Common myeloid progenitor, CD34-positive (primary cell): ENCODE results near the gene DTD1.

ENCODE experiments used
- CTCF ChIA-PET: fragments of 350-600 bp; sonication (Branson Sonifier 250); formaldehyde crosslinking; loops from one replicate; lab custom pipeline; 2021; ENCODE audit warnings: antibody characterized with exemption; lab: Charles Lee
- POLR2A ChIA-PET: fragments of 350-600 bp; sonication (Branson Sonifier 250); formaldehyde crosslinking; loops from one replicate; lab custom pipeline; 2021; ENCODE audit warnings: antibody characterized with exemption; lab: Charles Lee
- DNase-seq, 3 donors: peaks; one replicate each; pipeline versions ENCODE4 v3.0.0 to v3.0.0-alpha.2; 2013
- H3K27ac ChIP-seq, 2 experiments: 1 replicate in 1 of 2; 2 replicates in 1 of 2; pipeline ENCODE4 v1.7.0; 2013; ENCODE audit warnings: inconsistent platforms in 2 of 2, low read length in 2 of 2, mild to moderate bottlenecking in 2 of 2, low read depth in 1 of 2, moderate library complexity in 1 of 2; ENCODE audit not compliant: severe bottlenecking in 2 of 2, insufficient read depth in 1 of 2, poor library complexity in 1 of 2
- H3K27me3 ChIP-seq, 5 experiments: replicated peaks in 2 of 5; 1 replicate in 3 of 5; 2 replicates in 2 of 5; pipeline versions ENCODE4 v1.6.1 to v1.7.0; 2013; ENCODE audit warnings: low read length in 4 of 5, mild to moderate bottlenecking in 2 of 5, moderate library complexity in 2 of 5, inconsistent platforms in 1 of 5; ENCODE audit not compliant: insufficient read depth in 5 of 5, control insufficient read depth in 4 of 5
- H3K36me3 ChIP-seq, 4 experiments: 1 replicate in 2 of 4; 2 replicates in 2 of 4; pipeline versions ENCODE4 v1.6.1 to v1.7.0; 2013; ENCODE audit warnings: low read length in 3 of 4, control low read depth in 1 of 4, mild to moderate bottlenecking in 1 of 4; ENCODE audit not compliant: control insufficient read depth in 4 of 4, insufficient read depth in 4 of 4
- H3K4me1 ChIP-seq, 4 experiments: 1 replicate in 3 of 4; 2 replicates in 1 of 4; pipeline versions ENCODE4 v1.6.1 to v1.7.1; 2013; ENCODE audit warnings: low read length in 3 of 4, mild to moderate bottlenecking in 3 of 4, control low read depth in 1 of 4, inconsistent platforms in 1 of 4, moderate library complexity in 1 of 4; ENCODE audit not compliant: control insufficient read depth in 4 of 4, insufficient read depth in 4 of 4; ENCODE audit errors: control extremely low read depth in 1 of 4
- H3K4me3 ChIP-seq, 7 experiments: 1 replicate in 4 of 7; 2 replicates in 3 of 7; pipeline versions ENCODE4 v1.5.1 to v1.7.0; 2013; ENCODE audit warnings: mild to moderate bottlenecking in 7 of 7, low read length in 6 of 7, moderate library complexity in 6 of 7, inconsistent platforms in 2 of 7, low read depth in 2 of 7, control low read depth in 1 of 7; ENCODE audit not compliant: insufficient read depth in 4 of 7, control insufficient read depth in 1 of 7; ENCODE audit errors: extremely low read depth in 1 of 7
- H3K9me3 ChIP-seq, 5 experiments: 1 replicate in 4 of 5; 2 replicates in 1 of 5; pipeline versions ENCODE4 v1.6.1 to v1.7.1; 2013; ENCODE audit warnings: low read length in 4 of 5, mild to moderate bottlenecking in 2 of 5, inconsistent platforms in 1 of 5, low read depth in 1 of 5, moderate library complexity in 1 of 5; ENCODE audit not compliant: control insufficient read depth in 4 of 5, insufficient read depth in 2 of 5; ENCODE audit errors: control extremely low read depth in 1 of 5
- WGBS: methylation state at CpG from one replicate; pipeline ENCODE4 v1.1.5; 2013; ENCODE audit not compliant: insufficient coverage; 5-methylcytosine and 5-hydroxymethylcytosine counted together

DTD1 gene

GRCh38 chr20:18678549-18679419, 90.9 kb downstream of the DTD1 start:
- H3K4me1 ChIP-seq: peaks cover 0 to 11% (median 5%) of the 10 kb centered on the region in 4 experiments
- peak; percentile 27 to 78 (median 68) for DNase-seq

GRCh38 chr20:18683839-18684238, 96.0 kb downstream of the DTD1 start:
- no peak for DNase-seq
- CTCF ChIA-PET: no interaction called here
- H3K4me1 ChIP-seq: peaks cover 0 to 6% (median 2%) of the 10 kb centered on the region in 4 experiments

More at GRCh38 chr20:18678549-18679419, 90.9 kb downstream of the DTD1 start:
- H3K36me3 ChIP-seq: no peaks in the 10 kb centered on the region
- ChIA-PET CTCF (no interaction called here), POLR2A (interaction anchor here (0.6 kb wide), 1 partner anchor 465 kb away, joined by 3 read pairs; no protein-coding TSS in a partner anchor)
- no peaks in the 10 kb centered on the region for H3K9me3 ChIP-seq
- H3K27me3 ChIP-seq: no peaks in the 10 kb centered on the region
- no peak overlapping the region for H3K27ac ChIP-seq
- 35% methylated on average over 4 of the region's 10 CpGs for WGBS
- H3K4me3 ChIP-seq: no peak overlapping the region

DNA sequence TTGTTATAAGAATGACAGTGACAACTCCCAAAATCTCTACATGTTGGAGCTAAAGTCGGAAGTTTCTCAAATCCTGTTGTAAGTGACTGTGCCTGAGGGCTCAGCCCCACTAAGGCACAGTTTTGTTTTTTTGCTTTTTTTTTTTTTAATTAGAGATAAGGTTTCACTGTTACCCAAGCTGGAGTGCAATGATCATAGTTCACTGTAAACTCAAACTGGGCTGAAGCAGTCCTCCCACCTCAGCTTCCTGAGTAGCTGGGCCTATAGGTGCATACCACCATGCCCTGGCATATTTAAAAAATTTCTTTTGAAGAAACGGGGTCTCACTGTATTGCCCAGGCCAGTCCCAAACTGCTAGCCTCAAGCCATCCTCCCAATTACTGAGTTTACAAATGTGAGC, 96.9 kb downstream of the DTD1 start:
- no peaks in the 10 kb centered on the region for H3K27me3 ChIP-seq
- no peaks in the 10 kb centered on the region for H3K4me1 ChIP-seq
- ChIA-PET CTCF (no interaction called here), POLR2A (no interaction called here)
- no peak overlapping the region for H3K27ac ChIP-seq
- no peaks in the 10 kb centered on the region for H3K36me3 ChIP-seq
- no peaks in the 10 kb centered on the region for H3K9me3 ChIP-seq
- no peak for DNase-seq
- 100% methylated on average over 1 of the region's 2 CpGs for WGBS
- no peak overlapping the region for H3K4me3 ChIP-seq

More at GRCh38 chr20:18683839-18684238, 96.0 kb downstream of the DTD1 start:
- Histone ChIP-seq H3K4me3 (no peak overlapping the region), H3K27ac (no peak overlapping the region), H3K9me3 (no peaks in the 10 kb centered on the region), H3K27me3 (no peaks in the 10 kb centered on the region), H3K36me3 (no peaks in the 10 kb centered on the region)
- POLR2A ChIA-PET: no interaction called here

- DNase-seq: no peak
- no peaks in the 10 kb centered on the region for H3K4me1 ChIP-seq
- POLR2A ChIA-PET: no interaction called here
- no peaks in the 10 kb centered on the region for H3K27me3 ChIP-seq
- H3K9me3 ChIP-seq: no peaks in the 10 kb centered on the region
- H3K27ac ChIP-seq: no peak overlapping the region
- CTCF ChIA-PET: no interaction called here
- WGBS: 98% methylated on average over 5 of the region's 5 CpGs
- no peaks in the 10 kb centered on the region for H3K36me3 ChIP-seq
- H3K4me3 ChIP-seq: no peak overlapping the region
Measured at GRCh38 chr20:18685406-18685805, 97.6 kb downstream of the DTD1 start.

DNA sequence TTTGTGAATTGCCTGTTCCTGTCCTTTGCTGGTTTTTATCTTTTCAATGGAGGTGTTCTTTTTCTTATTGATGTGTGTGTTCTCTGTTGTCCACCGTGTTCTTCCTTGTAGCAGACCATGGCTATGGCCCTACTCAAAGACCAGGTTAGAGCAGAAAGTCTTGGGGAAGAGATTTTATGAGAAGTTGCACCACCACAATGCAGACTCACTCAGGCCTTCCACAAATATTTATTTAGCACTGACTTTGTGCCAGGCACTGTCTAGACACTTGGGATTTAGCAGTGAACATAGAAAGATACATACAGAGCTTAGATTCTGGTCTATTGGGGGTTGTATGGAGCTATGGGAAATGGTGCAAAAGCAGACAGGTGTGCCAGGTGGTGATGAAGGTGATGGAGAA, 98.8 kb downstream of the DTD1 start:
- POLR2A ChIA-PET: interaction anchor here (0.6 kb wide), 1 partner anchor 47 kb away, joined by 3 read pairs; no protein-coding TSS in a partner anchor
- Histone ChIP-seq H3K4me1 (no peaks in the 10 kb centered on the region), H3K36me3 (no peaks in the 10 kb centered on the region), H3K27me3 (no peaks in the 10 kb centered on the region), H3K4me3 (no peak overlapping the region), H3K27ac (no peak overlapping the region), H3K9me3 (no peaks in the 10 kb centered on the region)
- DNase-seq: no peak
- no CpG with 5 or more reads among the region's 1 CpG for WGBS
- CTCF ChIA-PET: no interaction called here

GRCh38 chr20:18688676-18689075, 100.8 kb downstream of the DTD1 start:
- POLR2A ChIA-PET: no interaction called here
- CTCF ChIA-PET: no interaction called here
- Histone ChIP-seq H3K36me3 (no peaks in the 10 kb centered on the region), H3K9me3 (no peaks in the 10 kb centered on the region), H3K27ac (no peak overlapping the region), H3K4me3 (no peak overlapping the region), H3K4me1 (no peaks in the 10 kb centered on the region), H3K27me3 (no peaks in the 10 kb centered on the region)
- 100% methylated on average over 3 of the region's 3 CpGs for WGBS
- no peak for DNase-seq

DNA sequence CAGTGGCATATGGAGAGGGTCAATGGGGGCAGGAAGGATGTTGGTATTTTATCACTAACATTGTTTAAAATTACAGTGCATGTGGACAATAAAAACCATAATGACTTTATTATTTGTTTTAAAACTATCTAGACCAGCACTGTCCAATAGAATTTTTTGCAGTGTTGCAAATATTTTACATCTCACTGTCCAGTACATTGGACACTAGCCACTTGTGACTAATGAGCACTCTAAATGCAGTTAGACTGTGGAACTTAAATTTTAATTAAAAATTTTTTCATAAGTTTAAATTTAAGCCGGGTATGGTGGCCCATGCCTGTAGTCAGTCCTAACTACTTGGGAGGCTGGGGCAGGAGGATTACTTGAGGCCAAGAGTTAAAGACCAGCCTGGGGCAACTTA, 101.7 kb downstream of the DTD1 start:
- no peak overlapping the region for H3K27ac ChIP-seq
- H3K27me3 ChIP-seq: no peaks in the 10 kb centered on the region
- H3K36me3 ChIP-seq: peaks cover 0 to 3% (median 0%) of the 10 kb centered on the region in 4 experiments
- no peaks in the 10 kb centered on the region for H3K4me1 ChIP-seq
- CTCF ChIA-PET: no interaction called here
- H3K9me3 ChIP-seq: no peaks in the 10 kb centered on the region
- POLR2A ChIA-PET: no interaction called here
- H3K4me3 ChIP-seq: no peak overlapping the region
- no CpG with 5 or more reads among the region's 1 CpG for WGBS
- no peak for DNase-seq
